Ramos (cell line): ENCODE measurements around the gene MBP.

Source experiments
- in situ Hi-C: fragments of 300-500 bp; cut with MboI; formaldehyde crosslinking; loops from one replicate; pipeline ENCODE4 v1.14.3; 2022; ENCODE audit warnings: low sequenced_read_pairs; ENCODE audit not compliant: unreplicated experiment

Gene MBP

GRCh38 chr18:77088963-77089722 is 43.4 kb downstream of the MBP start:
- in situ Hi-C loops = no loop called here

DNA sequence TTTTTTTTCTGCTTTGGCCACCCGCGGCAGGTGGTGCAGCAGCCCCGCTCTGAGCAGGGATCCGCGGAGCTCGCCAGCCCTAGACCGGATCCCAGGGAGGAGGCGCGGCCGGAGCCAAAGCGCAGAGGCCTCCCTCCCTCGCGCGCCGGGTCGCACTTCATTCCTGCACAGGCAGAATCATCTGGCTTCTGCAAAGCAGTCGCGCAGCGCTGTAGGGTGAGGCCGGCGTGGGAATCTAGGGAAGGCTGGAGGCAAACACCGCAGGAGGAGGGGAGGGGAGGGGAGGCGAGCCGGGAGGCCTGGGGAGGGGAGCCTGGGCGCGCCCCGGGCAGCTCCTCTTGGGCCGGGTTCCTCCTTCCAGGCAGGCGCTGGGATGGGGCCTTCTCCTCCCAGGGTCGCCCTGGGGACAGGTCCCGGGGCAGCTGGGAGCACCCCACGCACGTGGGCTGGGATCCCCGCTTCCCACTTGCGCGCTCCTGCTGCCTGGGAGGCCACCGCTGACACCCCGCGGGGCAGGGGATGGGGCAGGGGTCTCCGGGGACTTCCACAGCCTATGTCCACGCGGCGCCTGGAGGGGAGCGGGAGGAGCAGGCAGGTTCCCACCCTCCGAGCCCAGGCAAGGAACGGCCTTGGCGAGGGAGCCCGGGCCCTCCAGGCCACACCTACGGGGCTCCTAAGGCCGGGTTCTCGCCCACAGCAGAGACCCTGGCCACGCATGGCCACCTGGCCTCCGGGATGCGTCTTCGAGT is 45.0 kb downstream of the MBP start:
- in situ Hi-C loops = no loop called here

- in situ Hi-C loops = no loop called here
Observed at GRCh38 chr18:77086656-77087392, 45.8 kb downstream of the MBP start.

DNA sequence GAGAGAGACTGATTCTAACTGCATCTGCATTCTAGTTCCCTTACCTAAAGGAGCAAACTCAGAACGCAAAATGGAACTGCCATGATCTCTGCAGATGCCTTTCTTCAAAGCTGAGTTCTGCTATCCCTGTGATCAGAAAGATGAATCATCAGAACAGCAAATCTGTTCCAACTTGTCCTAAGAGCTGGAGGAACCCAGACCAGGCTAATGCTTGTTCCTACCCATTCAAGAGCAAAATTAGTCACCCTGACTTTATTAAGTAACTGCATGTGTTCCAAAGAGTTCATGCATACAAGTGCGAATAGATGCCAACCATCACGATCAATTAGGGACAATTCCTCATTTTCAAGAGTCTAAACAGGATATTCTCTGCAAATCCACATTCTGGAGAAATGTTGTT is 46.5 kb downstream of the MBP start:
- in situ Hi-C loops = no loop called here

DNA sequence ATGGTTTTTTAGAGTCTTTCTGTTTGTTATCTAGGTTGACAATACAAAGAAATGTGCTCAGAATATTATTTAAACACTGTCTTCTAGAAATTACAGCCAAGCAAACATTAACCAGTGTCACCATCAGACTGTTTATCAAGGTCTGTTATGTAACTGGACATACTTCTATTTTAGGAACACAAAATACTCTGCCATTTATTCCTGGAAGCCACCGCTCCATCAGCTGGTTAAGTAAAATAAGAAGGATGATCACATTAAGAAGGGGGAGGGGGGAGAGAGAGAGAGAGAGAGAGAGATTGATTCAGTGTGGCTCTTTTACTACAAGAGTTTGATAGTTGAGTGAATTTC is 47.9 kb downstream of the MBP start:
- in situ Hi-C loops = no loop called here

DNA sequence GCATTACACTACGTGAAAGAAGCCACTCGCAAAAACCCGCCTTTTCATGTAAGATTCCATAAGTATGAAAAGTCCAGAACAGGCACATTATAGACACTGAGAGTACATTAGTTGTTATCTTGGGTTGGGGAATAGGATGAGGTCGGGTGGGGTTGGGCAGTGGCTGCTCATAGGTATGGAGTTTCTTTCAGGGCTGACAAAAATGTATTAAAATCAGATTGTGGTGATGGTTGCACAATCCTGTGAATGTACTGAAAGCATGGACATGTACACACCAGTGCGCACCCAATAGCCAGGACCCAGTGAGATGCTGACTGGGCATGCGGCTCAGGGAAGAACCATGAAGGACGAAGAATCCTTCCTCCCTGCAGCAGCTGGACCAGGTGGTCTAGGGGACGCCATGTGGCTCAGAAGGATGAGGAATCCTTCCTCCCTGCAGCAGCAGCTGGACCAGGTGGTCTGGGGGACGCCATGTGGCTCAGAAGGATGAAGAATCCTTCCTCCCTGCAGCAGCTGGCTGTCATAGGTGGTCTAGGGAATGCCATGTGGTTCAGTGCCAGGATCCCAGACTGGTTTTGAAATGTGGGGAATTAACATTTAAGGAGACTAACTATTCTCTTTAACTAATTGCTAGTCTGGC is 50.1 kb downstream of the MBP start:
- in situ Hi-C loops = no loop called here

DNA sequence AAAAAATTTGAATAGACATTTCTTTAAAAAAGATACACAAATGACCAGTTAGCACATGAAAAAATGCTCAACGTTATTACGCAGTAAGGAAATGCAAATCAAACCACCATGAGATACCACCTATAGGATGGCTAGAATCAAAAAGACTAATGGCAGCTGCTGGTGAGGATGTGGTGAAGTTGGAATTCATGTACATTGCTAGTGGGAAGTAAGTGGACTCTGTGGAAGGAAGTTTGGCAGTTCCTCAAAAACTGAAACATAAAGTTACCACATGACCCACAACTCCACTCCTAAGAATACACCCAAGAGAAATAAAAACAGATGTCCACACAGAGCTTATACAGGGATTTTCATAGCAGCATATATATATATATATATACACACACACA is 51.2 kb downstream of the MBP start:
- in situ Hi-C loops = no loop called here

DNA sequence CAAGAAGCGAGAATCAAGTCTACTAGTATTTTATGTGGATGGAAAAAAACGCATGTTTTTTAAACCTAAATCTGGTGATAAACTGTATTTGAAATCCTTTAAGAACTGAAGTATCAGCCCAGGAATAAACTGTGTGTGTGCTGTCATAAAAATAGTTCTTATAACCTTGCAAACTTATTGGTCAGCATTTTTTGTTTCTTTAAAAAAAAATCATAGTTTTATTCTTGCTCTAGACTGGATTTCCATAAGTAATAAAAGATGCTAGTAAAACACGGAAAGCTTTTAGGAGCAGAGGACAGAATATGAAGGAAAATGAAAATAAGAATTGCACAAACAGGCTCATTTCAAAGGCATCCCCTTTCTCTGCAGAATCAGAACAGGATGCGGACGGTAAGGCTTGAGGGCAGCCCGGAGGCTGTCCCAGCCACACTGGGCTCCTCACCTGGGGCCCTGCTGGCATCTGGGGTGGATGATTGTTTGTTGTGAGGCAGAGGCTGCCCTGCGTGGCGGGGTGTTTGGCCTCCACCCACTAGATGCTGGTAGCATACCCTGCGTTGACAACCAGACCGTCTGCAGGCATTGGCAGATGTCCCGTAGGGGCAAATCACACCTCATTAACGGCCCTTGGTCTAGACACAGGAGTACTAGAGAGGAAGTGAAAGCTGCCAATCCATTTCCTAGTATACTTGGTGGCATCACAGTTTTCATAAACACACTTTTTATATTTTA is 52.5 kb downstream of the MBP start:
- in situ Hi-C loops = no loop called here

- in situ Hi-C loops = no loop called here
Observed at GRCh38 chr18:77079088-77079487, 53.5 kb downstream of the MBP start.

DNA sequence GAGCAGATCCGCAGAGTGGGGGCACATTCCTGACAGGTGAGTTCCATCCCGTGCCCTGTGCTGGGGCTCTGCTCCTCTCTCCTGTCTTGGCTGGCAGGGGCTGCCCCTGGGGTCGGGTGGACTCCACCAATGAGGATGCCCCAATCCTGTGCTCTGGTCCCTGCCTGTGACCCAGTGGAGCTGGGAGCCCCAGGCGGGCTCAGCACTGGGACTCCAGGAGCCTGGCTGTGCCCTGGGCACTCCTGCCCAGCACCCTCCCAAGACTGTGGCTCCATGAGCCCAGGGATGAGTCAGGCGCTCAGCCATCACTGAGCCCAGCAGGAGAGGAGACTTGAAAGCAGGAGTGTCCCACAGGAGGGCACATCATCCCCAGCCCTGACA is 53.9 kb downstream of the MBP start:
- in situ Hi-C loops = no loop called here

- in situ Hi-C loops = no loop called here
Observed at GRCh38 chr18:77077941-77078689, 54.5 kb downstream of the MBP start.

GRCh38 chr18:77077401-77077800 is 55.2 kb downstream of the MBP start:
- in situ Hi-C loops = no loop called here

- in situ Hi-C loops = no loop called here
Observed at GRCh38 chr18:77076111-77076510, 56.5 kb downstream of the MBP start.

GRCh38 chr18:77074431-77074830 is 58.2 kb downstream of the MBP start:
- in situ Hi-C loops = no loop called here

GRCh38 chr18:77073336-77074093 is 59.1 kb downstream of the MBP start:
- in situ Hi-C loops = no loop called here

GRCh38 chr18:77072566-77072965 is 60.0 kb downstream of the MBP start:
- in situ Hi-C loops = no loop called here

DNA sequence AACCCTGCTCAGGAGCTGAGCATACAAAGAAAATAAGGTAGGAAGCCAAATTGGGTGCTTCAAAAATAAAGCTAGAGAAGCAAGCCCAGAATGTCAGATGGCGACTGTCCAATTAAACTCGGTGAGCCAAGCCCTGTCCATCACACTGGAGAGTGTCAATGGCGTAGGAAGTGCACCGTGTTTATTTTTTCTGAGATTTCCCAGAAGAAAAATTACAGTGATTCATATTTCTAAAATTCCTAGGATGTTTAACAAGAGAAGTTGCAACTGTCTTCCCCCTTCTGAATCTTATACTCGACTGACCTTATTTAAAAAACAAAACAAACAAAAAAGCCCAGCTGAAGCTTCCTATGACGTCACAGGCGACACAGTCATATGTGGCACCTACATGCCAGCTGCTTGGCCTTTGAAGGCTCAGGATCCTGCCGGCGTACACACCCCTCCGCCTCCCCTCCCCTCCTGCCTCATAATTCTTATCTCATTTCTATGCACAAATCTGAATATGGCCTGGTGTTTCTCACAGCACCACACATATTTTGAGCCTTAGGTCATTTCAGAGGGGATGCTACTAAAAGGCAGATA is 60.8 kb downstream of the MBP start:
- in situ Hi-C loops = no loop called here

- in situ Hi-C loops = no loop called here
Observed at GRCh38 chr18:77071061-77071460, 61.5 kb downstream of the MBP start.
